GM23248 (cell line): ENCODE data around the gene NRP1.

ENCODE experiments used
- EZH2 ChIP-seq: fragments of 200-600 bp; sonication (generic); IDR thresholded peaks from 2 replicates; pipeline ENCODE4 v1.6.1; 2018; ENCODE audit warnings: antibody characterized with exemption, mild to moderate bottlenecking; ENCODE audit not compliant: insufficient read depth, poor library complexity, severe bottlenecking
- EZH2phosphoT487 ChIP-seq: fragments of 200-600 bp; sonication (generic); IDR thresholded peaks from 2 replicates; pipeline ENCODE4 v1.6.1; 2018; ENCODE audit warnings: antibody characterized with exemption, moderate library complexity, mild to moderate bottlenecking, low read depth; ENCODE audit not compliant: insufficient read depth

DNA sequence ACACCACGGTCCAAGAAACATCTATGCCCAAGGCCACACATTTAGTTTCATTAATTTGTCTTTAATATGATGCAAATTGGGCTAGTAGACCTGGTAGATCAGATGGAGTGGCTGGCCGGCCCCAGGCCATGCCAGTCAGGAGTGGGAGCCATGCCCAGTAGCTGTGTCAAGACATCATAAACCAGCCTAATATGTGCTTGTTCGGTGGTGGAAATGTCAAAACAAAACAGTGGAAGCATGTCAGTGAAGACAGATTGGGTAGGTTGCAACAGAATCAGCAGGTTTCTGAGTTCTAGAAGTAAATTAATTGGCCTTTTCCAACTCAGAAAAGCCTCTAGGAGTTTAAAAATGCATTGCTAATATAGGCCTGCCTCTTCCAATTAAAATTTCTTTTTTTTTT is 124.7 kb downstream of the NRP1 start:
- TF ChIP-seq EZH2phosphoT487 (no peak), EZH2 (no peak)
